GM12873 (cell line): Measurements from ENCODE around the gene VSTM2B.

Experiments
- TF ChIP-seq, protein P1 (sequence below): IDR thresholded peaks from 2 replicates; pipeline ENCODE4 v1.5.1; 2012; ENCODE audit warnings: low read depth, mild to moderate bottlenecking, moderate library complexity, low read length, control low read depth; ENCODE audit not compliant: insufficient read depth; ENCODE audit errors: missing control alignments

The VSTM2B gene

DNA sequence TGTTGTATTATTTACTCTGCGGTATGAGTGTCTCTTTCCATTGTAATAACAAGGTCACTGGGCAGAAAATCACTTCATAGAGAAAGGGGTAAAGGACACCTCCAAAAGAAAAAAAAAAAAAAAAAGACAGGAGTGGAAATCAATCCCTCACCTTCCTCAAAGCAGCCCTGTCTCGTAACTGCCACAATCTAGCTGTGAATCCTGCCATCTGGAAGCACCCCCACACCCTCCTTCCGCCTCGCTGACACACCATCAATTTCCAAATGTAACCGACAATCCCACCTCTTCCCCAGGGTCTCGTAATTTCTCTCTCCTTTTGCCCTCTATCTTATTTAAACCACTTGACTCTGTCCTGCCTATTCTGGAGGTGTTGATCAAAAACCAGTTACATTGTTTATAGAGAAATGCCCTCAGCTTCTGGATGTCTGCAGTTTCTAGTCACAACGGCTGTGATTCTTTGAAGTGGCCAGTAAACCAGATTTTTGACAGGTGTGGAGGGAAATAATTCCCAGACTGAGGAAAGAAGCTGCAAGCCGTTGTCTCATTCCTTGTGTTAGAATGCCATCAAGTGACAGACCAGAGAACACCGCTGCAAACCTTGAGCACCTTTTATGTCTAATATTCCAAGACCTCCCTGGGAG lies 71.2 kb downstream of the VSTM2B start:
- TF ChIP-seq, protein P1, sequence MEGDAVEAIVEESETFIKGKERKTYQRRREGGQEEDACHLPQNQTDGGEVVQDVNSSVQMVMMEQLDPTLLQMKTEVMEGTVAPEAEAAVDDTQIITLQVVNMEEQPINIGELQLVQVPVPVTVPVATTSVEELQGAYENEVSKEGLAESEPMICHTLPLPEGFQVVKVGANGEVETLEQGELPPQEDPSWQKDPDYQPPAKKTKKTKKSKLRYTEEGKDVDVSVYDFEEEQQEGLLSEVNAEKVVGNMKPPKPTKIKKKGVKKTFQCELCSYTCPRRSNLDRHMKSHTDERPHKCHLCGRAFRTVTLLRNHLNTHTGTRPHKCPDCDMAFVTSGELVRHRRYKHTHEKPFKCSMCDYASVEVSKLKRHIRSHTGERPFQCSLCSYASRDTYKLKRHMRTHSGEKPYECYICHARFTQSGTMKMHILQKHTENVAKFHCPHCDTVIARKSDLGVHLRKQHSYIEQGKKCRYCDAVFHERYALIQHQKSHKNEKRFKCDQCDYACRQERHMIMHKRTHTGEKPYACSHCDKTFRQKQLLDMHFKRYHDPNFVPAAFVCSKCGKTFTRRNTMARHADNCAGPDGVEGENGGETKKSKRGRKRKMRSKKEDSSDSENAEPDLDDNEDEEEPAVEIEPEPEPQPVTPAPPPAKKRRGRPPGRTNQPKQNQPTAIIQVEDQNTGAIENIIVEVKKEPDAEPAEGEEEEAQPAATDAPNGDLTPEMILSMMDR: peak; percentile 41

DNA sequence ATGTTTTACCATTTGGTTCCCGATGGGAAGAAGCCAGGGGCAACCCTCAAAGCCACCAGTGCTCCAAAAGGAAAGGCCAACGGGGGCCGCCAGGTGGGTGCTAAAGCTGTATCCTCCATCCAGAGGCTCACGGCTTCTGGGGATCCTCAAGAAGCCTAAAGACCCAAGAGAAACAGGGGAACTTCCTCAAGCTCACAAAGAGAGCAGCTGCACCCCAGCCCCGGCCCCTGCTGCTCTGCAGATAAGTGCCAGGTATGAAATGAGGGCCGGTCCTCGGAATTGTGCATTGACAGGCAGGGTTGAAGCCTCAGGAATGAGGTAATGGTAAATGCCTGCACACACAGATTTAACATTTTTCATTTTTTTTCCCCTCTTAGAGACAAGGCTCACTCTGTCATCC lies 72.2 kb downstream of the VSTM2B start:
- TF ChIP-seq, protein P1: no peak

DNA sequence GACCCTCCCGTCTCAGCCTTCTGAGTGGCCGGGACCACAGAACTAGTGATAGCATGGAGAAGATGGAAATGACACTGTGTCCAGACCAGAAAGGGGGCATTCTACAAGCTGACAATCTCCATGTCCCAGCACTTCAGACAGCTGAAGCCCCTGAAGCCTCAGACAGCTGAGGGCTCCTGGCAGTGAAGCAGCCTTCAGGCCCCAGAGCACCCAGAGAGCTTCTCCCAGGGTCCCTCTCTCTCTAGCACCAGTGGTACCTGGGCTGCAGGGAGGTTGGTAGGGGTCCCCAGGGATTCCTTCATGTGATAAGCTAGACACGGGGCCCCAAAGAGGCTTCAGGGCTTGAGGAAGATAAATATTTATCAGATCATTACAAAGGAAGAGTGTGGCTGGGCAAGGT lies 72.7 kb downstream of the VSTM2B start:
- TF ChIP-seq, protein P1: no peak

DNA sequence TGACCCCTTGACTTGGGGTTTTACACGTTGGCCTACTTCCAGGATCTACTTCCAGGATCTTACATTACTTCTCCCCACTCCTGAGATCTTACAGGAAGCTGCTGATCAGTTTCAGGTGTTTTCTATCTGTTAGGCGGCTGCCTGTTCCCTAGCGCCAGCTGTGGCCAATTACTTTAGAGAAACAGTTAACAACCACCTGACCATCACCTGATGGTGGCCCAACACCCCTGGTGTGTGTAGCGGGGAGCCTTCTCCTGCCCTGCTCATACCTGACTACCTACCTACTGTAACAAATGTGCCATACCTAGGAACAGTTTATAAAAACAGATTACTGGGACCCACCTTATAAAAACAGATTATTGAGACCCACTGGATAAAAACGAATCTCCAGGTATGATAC lies 77.5 kb downstream of the VSTM2B start:
- TF ChIP-seq, protein P1: no peak

DNA sequence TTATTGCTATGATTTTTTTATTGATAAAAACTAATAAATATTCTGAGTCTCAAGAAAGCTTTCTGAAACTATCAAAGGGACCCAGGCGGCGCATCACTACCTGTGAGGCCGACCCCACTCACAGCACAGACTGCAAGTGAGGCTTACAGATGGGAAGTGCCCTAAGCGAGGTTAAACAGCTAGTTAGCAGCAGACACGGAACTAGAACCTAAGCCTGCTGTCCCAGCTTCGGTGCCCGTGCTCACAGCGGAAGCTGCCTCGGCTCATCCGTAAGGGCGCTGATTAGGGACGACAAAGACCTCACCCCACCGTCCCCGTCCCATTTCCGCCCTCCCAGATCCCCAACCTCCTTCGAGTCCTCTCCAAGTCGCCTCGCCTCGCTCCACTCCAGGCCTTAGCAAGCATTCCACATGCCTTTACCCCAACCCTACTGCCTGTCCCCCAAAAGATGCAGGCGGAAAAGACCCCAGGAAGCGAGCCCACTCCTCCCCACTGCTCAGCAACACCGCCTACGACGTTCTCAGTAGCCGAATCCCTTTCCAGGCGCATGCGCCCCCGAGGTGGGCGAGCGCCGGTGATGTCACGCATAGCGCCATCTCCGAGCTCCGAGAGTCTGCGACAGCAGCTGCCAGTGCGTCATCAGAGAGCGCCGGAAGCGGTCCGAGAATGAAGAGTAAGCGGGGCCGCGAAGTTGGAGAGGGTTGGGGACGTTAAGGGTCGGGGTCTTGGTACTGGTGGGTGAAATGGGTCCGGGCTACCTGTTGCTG lies 80.0 kb downstream of the VSTM2B start, which contains the start of gene POP4:
POP4 (plus strand) TSS at position 631 of the 767 bp plus-strand sequence; CDS start at position 667, 36 bp downstream.
- TF ChIP-seq, protein P1: no peak

DNA sequence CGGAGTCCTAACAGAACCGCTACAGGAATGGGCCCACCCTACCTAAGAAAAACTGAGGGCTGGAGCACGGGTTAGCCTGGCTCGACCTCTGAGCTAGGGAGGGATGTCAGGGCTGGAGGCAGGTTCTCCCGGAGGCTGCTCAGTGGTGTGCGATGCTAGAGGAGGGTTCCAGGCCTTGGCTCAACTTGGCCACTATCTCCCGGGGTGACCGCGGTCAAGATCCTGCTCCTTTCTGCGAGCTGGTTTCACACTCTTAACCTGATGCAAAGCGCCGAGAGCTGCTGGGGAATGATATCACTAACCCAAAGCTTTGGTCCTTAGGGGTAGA lies 80.6 kb downstream of the VSTM2B start:
- TF ChIP-seq, protein P1: no peak

DNA sequence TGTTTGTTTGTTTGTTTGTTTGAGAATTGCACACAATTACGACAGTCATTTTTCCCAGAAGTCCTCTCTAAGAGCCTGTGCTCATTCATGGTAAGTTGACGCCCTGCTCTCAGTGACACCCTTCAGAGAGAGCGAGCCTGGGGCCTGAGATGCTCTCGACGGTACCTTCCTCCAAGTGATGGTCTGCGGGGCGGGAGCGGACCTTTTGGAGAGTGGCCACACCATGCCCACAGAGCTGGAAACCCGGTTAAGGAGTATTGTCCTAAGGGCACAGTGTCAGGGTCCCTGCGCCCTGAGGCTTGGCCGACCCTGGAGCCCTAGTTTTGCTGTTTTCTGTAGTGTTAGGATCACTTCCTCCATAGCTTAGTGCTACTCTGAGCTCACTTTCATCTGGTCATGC lies 83.8 kb downstream of the VSTM2B start:
- TF ChIP-seq, protein P1: no peak
